Stimulated activated CD8-positive, alpha-beta memory T cell treated with anti-CD3 and anti-CD28 coated beads, Interleukin-2, amount 100 ng/mL, for 48 hours (primary cell): ENCODE measurements around the gene PRDM12.

Experiments
- DNase-seq, 2 donors: peaks; one replicate each; pipeline ENCODE4 v3.0.0-alpha.2; 2020; ENCODE audit warnings: low read depth in 2 of 2

Gene PRDM12

DNA sequence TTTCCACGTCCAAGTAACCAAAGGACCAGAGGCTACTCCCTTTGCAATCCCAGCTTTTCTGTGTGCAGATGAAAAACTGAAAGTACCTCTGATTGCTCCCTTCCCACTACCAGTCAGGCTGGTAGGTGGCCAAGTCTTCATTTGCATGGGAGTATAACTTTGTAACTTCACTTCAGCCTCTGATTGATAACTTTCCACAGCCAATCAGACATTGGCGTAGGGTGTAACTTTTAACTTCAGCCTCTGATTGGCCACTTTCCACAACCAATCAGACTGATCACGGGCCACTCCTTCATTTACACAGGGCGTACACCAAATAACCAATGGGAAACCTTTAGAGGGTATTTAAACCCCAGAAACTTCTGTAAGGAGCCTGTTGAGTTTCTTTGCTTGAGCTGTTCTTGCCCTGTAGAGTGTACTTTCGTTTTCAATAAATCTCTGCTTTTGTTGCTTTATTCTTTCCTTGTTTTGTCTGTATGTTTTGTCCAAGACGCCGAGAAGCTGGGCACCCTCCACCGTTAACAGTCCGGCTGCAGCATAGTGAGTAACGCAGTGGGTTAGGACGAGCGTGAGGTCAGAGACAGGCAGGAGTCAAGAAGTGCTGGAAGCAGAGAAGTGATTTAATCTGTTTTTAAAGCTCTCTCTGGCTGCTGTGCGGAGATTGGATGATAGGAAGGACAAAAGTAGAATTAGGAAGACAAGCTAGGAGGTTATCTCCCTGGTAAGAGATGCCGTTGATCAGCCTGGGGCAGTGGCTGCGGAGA is 25.7 kb downstream of the PRDM12 start:
- DNase-seq, result no peak

DNA sequence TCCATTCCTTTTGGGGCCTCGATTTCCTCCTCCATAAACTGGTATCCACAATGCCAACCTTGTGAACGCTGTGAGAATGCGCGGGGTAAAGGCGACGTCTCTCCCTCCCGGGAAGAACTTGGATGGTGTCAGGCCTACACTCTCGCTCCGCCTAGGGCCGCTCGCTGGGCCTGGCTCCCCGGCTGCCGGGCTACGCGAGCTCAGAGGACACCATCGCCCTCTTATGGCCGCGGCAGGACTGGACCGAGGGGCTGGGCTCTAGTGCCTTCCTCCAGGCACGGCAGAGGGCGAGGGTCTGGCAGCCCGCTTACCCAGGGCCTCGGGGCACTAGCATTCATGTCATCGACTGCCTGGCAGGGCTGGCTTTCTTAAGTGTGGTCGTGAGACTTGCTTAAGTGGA is 27.9 kb downstream of the PRDM12 start:
- no peak for DNase-seq

DNA sequence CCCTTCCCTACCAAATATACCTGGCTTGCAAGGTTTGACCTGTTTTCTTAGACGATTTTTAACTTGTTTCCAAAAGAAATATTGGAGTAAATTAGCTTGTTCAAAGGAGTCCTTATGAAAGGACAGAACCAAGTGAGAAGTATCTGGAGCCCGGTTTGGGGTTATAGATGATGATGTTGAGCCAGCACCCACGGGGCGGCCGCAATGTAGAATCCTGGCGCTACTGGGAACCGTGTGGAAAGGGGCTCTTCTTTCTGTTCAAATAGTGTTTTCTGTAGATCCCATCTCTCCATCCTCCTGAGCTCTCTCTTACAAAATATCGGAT is 28.7 kb downstream of the PRDM12 start:
- DNase-seq, result no peak

DNA sequence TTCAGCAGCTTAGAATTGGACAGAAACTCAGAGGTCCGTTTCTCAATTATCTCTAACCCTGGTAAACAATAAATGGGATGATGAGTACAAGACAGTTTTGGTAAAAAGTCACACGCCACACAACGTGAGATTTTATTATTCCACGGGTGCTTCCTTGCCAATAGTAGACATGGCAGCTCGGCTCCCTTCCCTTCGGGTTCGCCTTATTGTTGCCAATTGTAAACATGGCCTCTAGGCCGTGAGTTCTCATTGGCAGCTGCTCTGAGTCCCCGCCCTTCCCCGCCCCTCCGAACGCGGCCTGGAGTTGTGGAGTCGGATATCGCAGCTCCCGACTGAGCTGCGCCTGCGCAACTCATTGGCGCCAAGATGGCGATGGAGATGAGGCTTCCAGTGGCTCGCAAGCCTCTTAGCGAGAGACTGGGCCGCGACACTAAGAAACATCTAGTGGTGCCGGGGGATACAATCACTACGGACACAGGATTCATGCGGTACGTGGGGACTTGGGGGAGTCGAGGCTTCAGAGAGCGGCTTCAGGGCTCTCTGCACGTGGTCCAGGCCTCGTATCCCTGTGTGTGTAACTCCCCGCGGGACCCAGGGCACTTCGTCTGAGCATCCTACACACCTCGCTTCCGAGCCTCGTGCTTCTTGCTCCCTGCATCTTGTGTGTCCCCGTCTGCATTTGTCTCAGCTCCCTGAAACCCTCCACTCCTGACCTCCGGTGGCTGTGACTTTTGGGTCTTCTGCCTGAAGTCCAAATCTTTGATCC is 29.2 kb downstream of the PRDM12 start, which contains the start of gene EXOSC2:
TSS of gene EXOSC2 (plus strand) at position 355 of the 766 bp plus-strand sequence. CDS start at position 367, 12 bp downstream.
- DNase-seq, result peak; percentile 93 to 98

GRCh38 chr9:130694205-130694604 is 29.8 kb downstream of the PRDM12 start:
- no peak for DNase-seq

DNA sequence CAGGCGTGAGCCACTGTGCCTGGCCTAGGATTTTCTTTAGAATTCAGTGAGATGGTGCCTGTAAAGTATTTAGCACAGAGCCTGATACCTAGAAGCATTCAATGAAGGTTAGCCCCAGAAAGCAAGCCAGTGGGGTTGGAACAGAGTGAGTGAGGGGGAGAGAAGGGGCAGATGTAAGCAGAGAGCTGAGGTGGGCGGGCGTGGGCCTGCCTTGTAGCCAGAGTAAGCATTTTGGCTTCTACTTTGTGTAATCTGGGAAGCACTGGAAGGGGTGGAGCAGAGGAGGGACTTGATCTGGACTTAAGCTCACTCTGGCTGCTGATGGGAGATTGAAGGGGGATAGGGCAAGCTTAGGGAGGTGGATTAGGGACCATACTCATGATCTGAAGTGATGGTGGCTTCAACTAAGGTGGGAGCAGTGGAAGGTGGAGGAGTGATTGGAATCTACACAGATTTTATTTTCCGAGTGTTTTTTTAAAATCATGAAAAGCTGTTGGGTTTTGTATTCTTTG is 31.8 kb downstream of the PRDM12 start:
- no peak for DNase-seq

DNA sequence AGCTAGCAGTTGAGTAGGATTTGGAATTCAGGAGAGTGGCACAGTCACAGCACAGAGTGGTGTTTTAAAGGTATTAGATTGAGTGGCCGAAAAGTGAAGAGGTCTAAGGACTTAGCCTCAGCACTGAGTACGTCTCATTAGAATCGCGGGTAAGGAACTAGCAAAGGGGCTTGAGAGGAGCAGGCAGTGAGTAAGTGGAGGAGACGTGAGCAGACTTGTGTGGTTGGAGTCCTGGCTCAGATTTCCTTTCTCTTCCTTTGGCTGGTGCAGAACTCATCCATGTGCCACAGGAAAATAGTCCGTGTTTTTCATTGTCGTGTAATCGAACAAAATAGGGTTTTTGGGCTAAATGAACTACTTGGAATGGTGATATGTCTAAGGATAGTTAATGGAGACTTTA is 32.6 kb downstream of the PRDM12 start:
- no peak for DNase-seq

- no peak for DNase-seq
Measured at GRCh38 chr9:130698514-130698913, 34.1 kb downstream of the PRDM12 start.

GRCh38 chr9:130699047-130699446 is 34.7 kb downstream of the PRDM12 start:
- no peak for DNase-seq

- DNase-seq, result peak; percentile 58 to 67
Measured at GRCh38 chr9:130701059-130702022, 36.9 kb downstream of the PRDM12 start.

DNA sequence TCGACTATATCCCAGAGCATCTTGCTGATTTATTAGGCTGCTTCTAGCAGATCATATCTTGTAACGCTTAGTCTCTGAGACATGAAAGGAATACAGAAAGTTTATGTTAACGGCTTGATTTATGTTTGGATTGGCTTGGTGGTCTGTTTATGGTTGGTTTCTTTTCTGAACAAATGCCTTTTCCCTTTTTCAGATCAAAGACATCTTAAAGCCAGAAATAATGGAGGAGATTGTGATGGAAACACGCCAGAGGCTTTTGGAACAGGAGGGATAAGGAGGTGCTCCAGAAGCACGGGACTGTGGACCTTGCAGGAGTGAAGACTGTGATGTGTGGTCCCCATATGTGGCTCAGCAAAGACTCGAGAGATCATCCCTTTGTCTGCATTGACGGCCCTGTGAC is 39.1 kb downstream of the PRDM12 start:
- DNase-seq, result no peak

DNA sequence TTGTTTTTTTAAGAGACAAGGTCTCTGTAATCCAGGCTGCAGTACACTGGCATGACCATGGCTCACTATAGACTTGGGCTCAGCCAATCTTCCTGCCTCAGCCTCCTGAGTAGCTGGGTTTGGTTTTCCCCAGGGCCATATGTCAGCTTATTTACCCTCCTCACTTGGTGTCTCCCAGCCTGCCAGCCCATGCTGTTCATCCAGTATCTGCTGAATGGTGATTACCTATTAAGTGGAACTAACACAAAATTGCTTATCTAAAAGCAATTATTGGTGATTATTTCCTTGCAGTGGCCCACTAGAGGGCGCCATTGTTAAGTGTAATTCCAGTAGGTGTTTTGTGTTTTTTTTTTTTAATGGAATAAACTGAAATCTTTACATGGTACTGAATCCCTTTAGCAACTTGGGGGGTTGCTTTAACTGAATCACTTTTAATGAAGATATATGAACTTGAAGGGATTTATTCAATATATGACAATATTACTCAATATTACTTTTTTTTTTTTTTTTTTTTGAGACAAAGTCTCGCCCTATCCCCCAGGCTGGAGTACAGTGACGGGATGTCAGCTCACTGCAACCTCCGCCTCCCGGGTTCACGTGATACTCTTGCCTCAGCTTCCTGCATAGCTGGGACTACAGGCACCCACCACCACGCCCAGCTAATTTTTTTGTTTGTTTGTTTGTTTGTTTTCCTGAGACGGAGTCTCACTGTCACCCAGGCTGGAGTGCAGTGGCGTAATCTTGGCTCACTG is 43.0 kb downstream of the PRDM12 start:
- DNase-seq, result peak; percentile 41 to 57

DNA sequence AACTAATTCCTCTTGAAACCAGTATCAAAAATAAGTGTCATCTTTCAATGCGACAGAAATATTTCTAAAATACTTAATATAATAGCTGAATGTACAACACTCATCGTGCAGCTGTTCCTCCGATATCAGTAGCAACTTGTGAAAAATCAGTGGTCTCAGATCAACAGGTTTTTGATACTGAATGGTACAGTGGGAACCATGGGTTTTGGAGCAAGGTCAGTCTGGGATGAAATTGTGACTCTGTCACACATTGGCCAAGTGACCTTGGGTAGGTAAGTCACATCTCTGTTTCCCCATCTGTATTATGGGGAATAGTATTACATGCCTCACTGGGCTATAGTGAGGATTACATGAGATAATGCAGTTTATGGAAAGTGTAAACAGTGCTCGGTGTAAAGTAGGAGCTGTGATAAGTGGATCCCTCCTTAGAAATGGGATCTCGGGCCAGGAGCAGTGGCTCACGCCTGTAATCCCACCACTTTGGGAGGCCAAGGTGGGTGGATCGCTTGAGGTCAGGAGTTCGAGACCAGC is 46.5 kb downstream of the PRDM12 start:
- no peak for DNase-seq

GRCh38 chr9:130711469-130711868 is 47.1 kb downstream of the PRDM12 start:
- DNase-seq, result no peak

- DNase-seq, result peak; percentile 92 to 93
Measured at GRCh38 chr9:130712564-130713285, 48.3 kb downstream of the PRDM12 start.

DNA sequence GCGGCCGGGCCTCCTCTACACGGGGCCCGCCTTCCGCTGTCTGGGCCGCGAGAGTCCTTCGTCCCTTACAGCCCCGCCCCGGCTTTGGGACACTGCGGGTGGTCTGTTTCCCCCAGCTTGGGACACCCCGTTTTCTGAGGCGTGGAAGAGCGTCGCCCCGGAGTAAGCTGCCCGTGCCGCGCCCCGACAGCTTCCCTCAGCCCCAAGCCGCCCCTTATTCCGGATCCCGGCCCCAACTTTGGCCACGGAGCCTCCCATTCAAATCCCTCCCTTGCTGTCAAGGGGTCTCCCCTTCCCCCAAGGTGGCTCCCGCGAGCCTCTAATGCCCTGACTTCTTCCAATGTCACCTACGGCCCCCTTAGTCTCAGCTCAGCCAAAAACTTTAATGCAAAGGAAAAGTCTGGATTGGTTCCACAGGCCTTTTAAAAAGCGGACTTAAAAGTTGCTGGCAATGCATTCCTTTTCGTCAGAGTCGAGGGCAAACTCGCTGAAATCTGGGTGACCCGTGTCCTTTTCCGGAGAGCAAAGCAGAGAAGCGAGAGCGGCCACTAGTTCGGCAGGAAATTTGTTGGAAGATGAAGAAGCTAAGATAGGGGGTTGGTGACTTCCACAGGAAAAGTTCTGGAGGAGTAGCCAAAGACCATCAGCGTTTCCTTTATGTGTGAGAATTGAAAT is 49.0 kb downstream of the PRDM12 start:
- DNase-seq, result no peak

DNA sequence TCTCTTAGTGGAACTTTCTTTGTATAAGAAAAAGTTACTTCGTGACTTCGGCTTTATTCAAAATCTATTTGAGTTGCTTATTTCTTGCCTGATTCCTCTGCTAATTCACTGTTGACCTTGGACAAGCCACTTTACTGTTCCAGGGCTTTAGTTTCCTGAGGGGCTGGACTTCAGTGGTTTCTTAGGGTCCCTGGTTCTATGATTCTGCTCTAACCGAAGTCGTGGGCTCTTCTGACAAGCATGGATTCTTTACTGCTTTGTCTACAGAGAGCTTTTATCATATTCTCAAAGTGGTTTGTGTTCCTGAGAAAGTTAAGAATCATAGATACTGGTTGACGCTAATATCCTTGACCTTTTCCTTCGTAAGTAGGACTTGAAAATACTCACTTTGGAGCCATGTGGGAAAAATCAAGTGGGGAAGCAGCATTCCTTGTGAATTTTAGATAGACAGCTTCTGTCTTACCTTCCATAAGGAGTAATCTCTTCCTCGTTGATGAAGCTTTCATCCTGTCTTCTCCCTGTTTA is 50.3 kb downstream of the PRDM12 start:
- no peak for DNase-seq

GRCh38 chr9:130715270-130715669 is 50.9 kb downstream of the PRDM12 start:
- no peak for DNase-seq

- no peak for DNase-seq
Measured at GRCh38 chr9:130718562-130718961, 54.2 kb downstream of the PRDM12 start.
